ENCODE measurements around the gene FLT1.

DNA sequence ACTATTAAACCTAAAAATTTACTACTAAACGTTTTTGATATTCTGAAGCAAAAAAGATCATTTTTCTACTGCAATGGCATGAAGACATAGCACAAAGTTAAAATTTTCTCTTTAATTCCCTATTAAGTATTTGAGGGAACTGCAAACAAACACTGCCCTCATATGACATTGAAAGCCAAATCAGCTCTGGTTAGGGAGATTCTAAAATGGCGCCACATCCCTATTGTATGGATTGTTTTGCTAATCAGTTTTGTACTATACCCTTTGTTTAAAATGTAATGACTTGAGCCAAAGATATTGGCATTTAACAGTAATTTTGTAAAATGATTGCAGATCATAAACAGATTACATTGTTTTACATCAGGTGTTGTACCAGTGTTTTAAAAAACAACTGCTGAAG is 65.8 kb downstream of the FLT1 start:
- TF ChIP-seq, protein P1, sequence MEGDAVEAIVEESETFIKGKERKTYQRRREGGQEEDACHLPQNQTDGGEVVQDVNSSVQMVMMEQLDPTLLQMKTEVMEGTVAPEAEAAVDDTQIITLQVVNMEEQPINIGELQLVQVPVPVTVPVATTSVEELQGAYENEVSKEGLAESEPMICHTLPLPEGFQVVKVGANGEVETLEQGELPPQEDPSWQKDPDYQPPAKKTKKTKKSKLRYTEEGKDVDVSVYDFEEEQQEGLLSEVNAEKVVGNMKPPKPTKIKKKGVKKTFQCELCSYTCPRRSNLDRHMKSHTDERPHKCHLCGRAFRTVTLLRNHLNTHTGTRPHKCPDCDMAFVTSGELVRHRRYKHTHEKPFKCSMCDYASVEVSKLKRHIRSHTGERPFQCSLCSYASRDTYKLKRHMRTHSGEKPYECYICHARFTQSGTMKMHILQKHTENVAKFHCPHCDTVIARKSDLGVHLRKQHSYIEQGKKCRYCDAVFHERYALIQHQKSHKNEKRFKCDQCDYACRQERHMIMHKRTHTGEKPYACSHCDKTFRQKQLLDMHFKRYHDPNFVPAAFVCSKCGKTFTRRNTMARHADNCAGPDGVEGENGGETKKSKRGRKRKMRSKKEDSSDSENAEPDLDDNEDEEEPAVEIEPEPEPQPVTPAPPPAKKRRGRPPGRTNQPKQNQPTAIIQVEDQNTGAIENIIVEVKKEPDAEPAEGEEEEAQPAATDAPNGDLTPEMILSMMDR (IDR thresholded peaks at IDR 0.05; ENCODE audit: insufficient read depth, low read length), result no peak
- no peak for TF ChIP-seq SPI1 (IDR thresholded peaks at IDR 0.05; ENCODE audit: borderline replicate concordance, low read depth)

Measured in HL-60 (cell line).